T-helper 9 cell (primary cell): ENCODE data around the gene KIF9.
"Not testable (repeated sequence)": the region's sequence is repeated elsewhere in the genome, so short reads cannot be mapped to it uniquely, and the experiment has no call there.

ENCODE experiments used
- DNase-seq: peaks from one replicate; pipeline ENCODE4 v3.0.0-alpha.2; 2020

The KIF9 gene

GRCh38 chr3:47250309-47251060, 32.1 kb downstream of the KIF9 start:
- DNase-seq, result no peak

GRCh38 chr3:47247131-47248064, 35.2 kb downstream of the KIF9 start:
- no peak for DNase-seq

- DNase-seq, result no peak
Observed at GRCh38 chr3:47245271-47245670, 37.3 kb downstream of the KIF9 start.

GRCh38 chr3:47244531-47245100, 38.0 kb downstream of the KIF9 start:
- no peak for DNase-seq

- DNase-seq, result no peak
Observed at GRCh38 chr3:47243419-47244147, 39.0 kb downstream of the KIF9 start.

- DNase-seq, result no peak
Observed at GRCh38 chr3:47239929-47240328, 42.7 kb downstream of the KIF9 start.

- DNase-seq, result no peak
Observed at GRCh38 chr3:47238017-47238416, 44.6 kb downstream of the KIF9 start.

GRCh38 chr3:47228088-47228487, 54.5 kb downstream of the KIF9 start:
- no peak for DNase-seq

GRCh38 chr3:47227678-47228077, 54.9 kb downstream of the KIF9 start:
- no peak for DNase-seq

GRCh38 chr3:47225310-47225906, 57.2 kb downstream of the KIF9 start:
- DNase-seq, result no peak

- no peak for DNase-seq
Observed at GRCh38 chr3:47223755-47224154, 58.8 kb downstream of the KIF9 start.

- no peak for DNase-seq
Observed at GRCh38 chr3:47221798-47222197, 60.8 kb downstream of the KIF9 start.

- no peak for DNase-seq
Observed at GRCh38 chr3:47210863-47211405, 71.7 kb downstream of the KIF9 start.

GRCh38 chr3:47206022-47206421, 76.6 kb downstream of the KIF9 start:
- DNase-seq, result not testable (repeated sequence)

- no peak for DNase-seq
Observed at GRCh38 chr3:47204875-47205274, 77.7 kb downstream of the KIF9 start.

- no peak for DNase-seq
Observed at GRCh38 chr3:47202542-47202941, 80.1 kb downstream of the KIF9 start.

GRCh38 chr3:47197287-47197686, 85.3 kb downstream of the KIF9 start:
- DNase-seq, result no peak

- no peak for DNase-seq
Observed at GRCh38 chr3:47194994-47195393, 87.6 kb downstream of the KIF9 start.

GRCh38 chr3:47193871-47194859, 88.4 kb downstream of the KIF9 start:
- DNase-seq, result no peak

GRCh38 chr3:47186285-47186684, 96.3 kb downstream of the KIF9 start:
- no peak for DNase-seq

- DNase-seq, result not testable (repeated sequence)
Observed at GRCh38 chr3:47181685-47182084, 100.9 kb downstream of the KIF9 start.
